Activated B cell treated with CpG ODN at 0.5 μM for 24 hours (primary cell): ENCODE results near the gene ARSB. TPM values are rescaled to one million over a fixed set of nuclear protein-coding genes. Genes with fewer than 3 reads are reported as not detected.

Source experiments
- ATAC-seq: fragments of 200-7000 bp; cut with Tn5 transposase; one replicate; pipeline ENCODE4 v1.10.0; 2021; ENCODE audit warnings: low read depth, mild to moderate bottlenecking, moderate library complexity
- CTCF ChIA-PET: fragments of 350-600 bp; sonication (Branson Sonifier 250); formaldehyde crosslinking; loops from one replicate; lab custom pipeline; 2021; ENCODE audit warnings: antibody characterized with exemption; lab: Charles Lee
- POLR2A ChIA-PET: fragments of 350-600 bp; sonication (Branson Sonifier 250); formaldehyde crosslinking; loops from one replicate; lab custom pipeline; 2021; ENCODE audit warnings: antibody characterized with exemption; lab: Charles Lee
- DNase-seq: peaks from one replicate; pipeline ENCODE4 v3.0.0; 2022
- H3K27ac Mint-ChIP-seq: one replicate; pipeline ENCODE4 v1.8.0; 2020; ENCODE audit warnings: mixed read lengths
- H3K27me3 Mint-ChIP-seq: one replicate; pipeline ENCODE4 v1.8.0; 2021; ENCODE audit warnings: mixed read lengths
- H3K36me3 Mint-ChIP-seq: one replicate; pipeline ENCODE4 v1.8.0; 2021; ENCODE audit warnings: low read depth, mixed read lengths
- H3K4me1 Mint-ChIP-seq: one replicate; pipeline ENCODE4 v1.8.0; 2021; ENCODE audit warnings: mixed read lengths
- H3K4me3 Mint-ChIP-seq: one replicate; pipeline ENCODE4 v1.8.0; 2020; ENCODE audit warnings: mild to moderate bottlenecking, mixed read lengths
- H3K9me3 Mint-ChIP-seq: one replicate; pipeline ENCODE4 v1.8.0; 2020; ENCODE audit warnings: mixed read lengths
- CTCF ChIP-seq: fragments of 200-600 bp; IDR thresholded peaks from one replicate; pipeline ENCODE4 v1.8.0; 2022; ENCODE audit warnings: antibody characterized with exemption, mild to moderate bottlenecking
- intact Hi-C: fragments of 100-400 bp; cut with micrococcal nuclease; formaldehyde crosslinking; loops from one replicate; pipeline ENCODE4 v1.15.1; 2024
- total RNA-seq: library from RNA; stranded (reverse); gene quantifications from 2 replicates; pipeline ENCODE4 v1.2.3, GENCODE V29; 2022

ARSB gene
- total RNA-seq, 1 donor from 2014 or later, result 15.6 TPM

- Mint-ChIP-seq H3K4me3 (no peak overlapping the region), H3K9me3 (peaks cover 4% of the 10 kb centered on the region), H3K27ac (no peak overlapping the region), H3K27me3 (no peaks in the 10 kb centered on the region), H3K4me1 (peaks cover 38% of the 10 kb centered on the region), H3K36me3 (peaks cover 5% of the 10 kb centered on the region)
- no peak for DNase-seq
- no peak for TF ChIP-seq CTCF
- intact Hi-C loops, result no loop called here
- ATAC-seq, result no peak
- ChIA-PET POLR2A (no interaction called here), CTCF (no interaction called here)
Observed at GRCh38 chr5:78975035-78975434, 10.1 kb downstream of the ARSB start.

DNA sequence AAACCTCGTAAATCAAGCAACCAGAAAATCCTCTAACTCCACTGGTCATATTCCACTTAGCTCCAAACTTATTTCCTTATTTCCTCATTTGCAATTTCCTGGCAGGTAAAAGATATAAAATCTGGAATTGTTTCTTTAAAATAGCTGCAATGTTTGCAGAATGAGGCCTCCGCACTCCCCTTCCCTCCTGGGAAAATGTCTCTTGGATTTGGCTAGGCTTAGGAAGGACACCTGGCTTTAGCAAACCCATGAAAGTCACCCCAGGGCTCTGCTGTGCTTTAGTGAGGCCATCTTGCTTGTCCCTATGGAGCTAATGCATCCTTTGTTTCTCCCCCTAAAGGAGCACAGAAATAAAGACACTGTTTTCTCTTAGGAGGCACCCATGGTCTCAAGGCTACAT, 10.5 kb downstream of the ARSB start:
- ATAC-seq (no peak), DNase-seq (no peak)
- H3K4me3 Mint-ChIP-seq, result no peak overlapping the region
- no peak for TF ChIP-seq CTCF
- ChIA-PET POLR2A (no interaction called here), CTCF (no interaction called here)
- intact Hi-C loops, result no loop called here
- peaks cover 4% of the 10 kb centered on the region for H3K9me3 Mint-ChIP-seq
- no peaks in the 10 kb centered on the region for H3K27me3 Mint-ChIP-seq
- peaks cover 5% of the 10 kb centered on the region for H3K36me3 Mint-ChIP-seq
- no peak overlapping the region for H3K27ac Mint-ChIP-seq
- H3K4me1 Mint-ChIP-seq, result peaks cover 34% of the 10 kb centered on the region

DNA sequence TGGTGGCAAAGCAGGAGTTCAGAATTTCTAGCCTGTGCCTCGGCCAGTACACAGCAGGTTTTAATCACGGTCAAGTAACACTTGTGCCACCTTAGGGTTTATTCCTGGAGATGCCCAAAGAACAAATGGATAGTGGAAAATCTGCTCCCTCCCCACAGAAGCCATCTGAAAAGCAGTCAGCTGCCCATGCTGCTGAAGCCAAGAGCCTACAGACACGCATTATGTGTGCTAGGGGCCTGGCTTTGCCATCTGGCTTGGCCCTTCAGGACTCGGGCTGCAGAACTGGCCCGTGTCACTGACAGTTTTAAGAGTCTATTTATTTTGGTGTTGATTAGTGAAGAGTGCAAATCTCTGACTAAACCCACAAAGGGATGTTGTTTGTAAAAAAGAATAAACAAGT, 11.1 kb downstream of the ARSB start:
- peaks cover 28% of the 10 kb centered on the region for H3K4me1 Mint-ChIP-seq
- ChIA-PET CTCF (no interaction called here), POLR2A (no interaction called here)
- TF ChIP-seq CTCF, result no peak
- peaks cover 4% of the 10 kb centered on the region for H3K9me3 Mint-ChIP-seq
- H3K27me3 Mint-ChIP-seq, result no peaks in the 10 kb centered on the region
- H3K27ac Mint-ChIP-seq, result no peak overlapping the region
- ATAC-seq, result no peak
- intact Hi-C loops, result no loop called here
- no peaks in the 10 kb centered on the region for H3K36me3 Mint-ChIP-seq
- no peak overlapping the region for H3K4me3 Mint-ChIP-seq
- no peak for DNase-seq

GRCh38 chr5:78972654-78973428, 12.3 kb downstream of the ARSB start:
- CTCF ChIA-PET, result interaction anchor here (1.8 kb wide), 1 partner anchor 435 kb away, joined by 4 read pairs; no protein-coding TSS in a partner anchor
- TF ChIP-seq CTCF, result no peak
- no peak for ATAC-seq

GRCh38 chr5:78971998-78972397, 13.1 kb downstream of the ARSB start:
- POLR2A ChIA-PET, result no interaction called here

More at GRCh38 chr5:78972654-78973428, 12.3 kb downstream of the ARSB start:
- Mint-ChIP-seq H3K9me3 (peaks cover 4% of the 10 kb centered on the region), H3K36me3 (peaks cover 9% of the 10 kb centered on the region), H3K27me3 (no peaks in the 10 kb centered on the region), H3K4me3 (no peak overlapping the region), H3K4me1 (peaks cover 23% of the 10 kb centered on the region), H3K27ac (no peak overlapping the region)
- intact Hi-C loops, result no loop called here
- POLR2A ChIA-PET, result no interaction called here
- DNase-seq, result no peak

More at GRCh38 chr5:78971998-78972397, 13.1 kb downstream of the ARSB start:
- TF ChIP-seq CTCF, result no peak
- no peaks in the 10 kb centered on the region for H3K9me3 Mint-ChIP-seq
- intact Hi-C loops, result no loop called here
- CTCF ChIA-PET, result interaction anchor here (1.8 kb wide), 1 partner anchor 435 kb away, joined by 4 read pairs; no protein-coding TSS in a partner anchor
- peaks cover 13% of the 10 kb centered on the region for H3K36me3 Mint-ChIP-seq
- H3K27ac Mint-ChIP-seq, result no peak overlapping the region
- DNase-seq (no peak), ATAC-seq (no peak)
- H3K4me1 Mint-ChIP-seq, result peaks cover 15% of the 10 kb centered on the region
- no peaks in the 10 kb centered on the region for H3K27me3 Mint-ChIP-seq
- no peak overlapping the region for H3K4me3 Mint-ChIP-seq
